ENCODE measurements around the gene PLA2G7.

The PLA2G7 gene

GRCh38 chr6:46758960-46759753, 24.0 kb upstream of the PLA2G7 start:
- no peak for ATAC-seq
- TF ChIP-seq BACH2 (CRISPR knock-in tag; IDR thresholded peaks at IDR 0.05; ENCODE audit: borderline replicate concordance) (no peak), RARB (CRISPR knock-in tag; IDR thresholded peaks at IDR 0.05) (no peak), CSRNP3 (CRISPR knock-in tag; IDR thresholded peaks at IDR 0.05) (no peak), TOX (CRISPR knock-in tag; IDR thresholded peaks at IDR 0.05; ENCODE audit: borderline replicate concordance) (no peak), CREB5 (CRISPR knock-in tag; IDR thresholded peaks at IDR 0.05; ENCODE audit: low read depth) (no peak), GLIS3 (CRISPR knock-in tag; IDR thresholded peaks at IDR 0.05) (no peak), ESRRG (CRISPR knock-in tag; IDR thresholded peaks at IDR 0.05) (no peak), PPARA (CRISPR knock-in tag; IDR thresholded peaks at IDR 0.05; ENCODE audit: borderline replicate concordance) (no peak), ZNF565 (CRISPR knock-in tag; conservative IDR thresholded peaks at IDR 0.05; ENCODE audit: low read depth) (no peak), PATZ1 (CRISPR knock-in tag; IDR thresholded peaks at IDR 0.05; ENCODE audit: borderline replicate concordance) (no peak), OSR1 (CRISPR knock-in tag; IDR thresholded peaks at IDR 0.05) (no peak), TCF4 (CRISPR knock-in tag; IDR thresholded peaks at IDR 0.05; ENCODE audit: borderline replicate concordance) (no peak)

GRCh38 chr6:46757214-46757596, 22.0 kb upstream of the PLA2G7 start:
- no peak for ATAC-seq
- TF ChIP-seq TCF4 (CRISPR knock-in tag; IDR thresholded peaks at IDR 0.05; ENCODE audit: borderline replicate concordance) (no peak), ZC3H10 (CRISPR knock-in tag; IDR thresholded peaks at IDR 0.05) (no peak), CSRNP3 (CRISPR knock-in tag; IDR thresholded peaks at IDR 0.05) (no peak), CREB5 (CRISPR knock-in tag; IDR thresholded peaks at IDR 0.05; ENCODE audit: low read depth) (no peak), BACH2 (CRISPR knock-in tag; IDR thresholded peaks at IDR 0.05; ENCODE audit: borderline replicate concordance) (no peak), ZNF8 (CRISPR knock-in tag; IDR thresholded peaks at IDR 0.05) (no peak), ISL1 (CRISPR knock-in tag; IDR thresholded peaks at IDR 0.05) (no peak), OSR1 (CRISPR knock-in tag; IDR thresholded peaks at IDR 0.05) (no peak), TOX (CRISPR knock-in tag; IDR thresholded peaks at IDR 0.05; ENCODE audit: borderline replicate concordance) (no peak), SNAI2 (CRISPR knock-in tag; IDR thresholded peaks at IDR 0.05) (no peak), ARNTL (CRISPR knock-in tag; IDR thresholded peaks at IDR 0.05; ENCODE audit: borderline replicate concordance, low read depth) (no peak), ESRRG (CRISPR knock-in tag; IDR thresholded peaks at IDR 0.05) (no peak), ZNF70 (CRISPR knock-in tag; IDR thresholded peaks at IDR 0.05) (no peak)

DNA sequence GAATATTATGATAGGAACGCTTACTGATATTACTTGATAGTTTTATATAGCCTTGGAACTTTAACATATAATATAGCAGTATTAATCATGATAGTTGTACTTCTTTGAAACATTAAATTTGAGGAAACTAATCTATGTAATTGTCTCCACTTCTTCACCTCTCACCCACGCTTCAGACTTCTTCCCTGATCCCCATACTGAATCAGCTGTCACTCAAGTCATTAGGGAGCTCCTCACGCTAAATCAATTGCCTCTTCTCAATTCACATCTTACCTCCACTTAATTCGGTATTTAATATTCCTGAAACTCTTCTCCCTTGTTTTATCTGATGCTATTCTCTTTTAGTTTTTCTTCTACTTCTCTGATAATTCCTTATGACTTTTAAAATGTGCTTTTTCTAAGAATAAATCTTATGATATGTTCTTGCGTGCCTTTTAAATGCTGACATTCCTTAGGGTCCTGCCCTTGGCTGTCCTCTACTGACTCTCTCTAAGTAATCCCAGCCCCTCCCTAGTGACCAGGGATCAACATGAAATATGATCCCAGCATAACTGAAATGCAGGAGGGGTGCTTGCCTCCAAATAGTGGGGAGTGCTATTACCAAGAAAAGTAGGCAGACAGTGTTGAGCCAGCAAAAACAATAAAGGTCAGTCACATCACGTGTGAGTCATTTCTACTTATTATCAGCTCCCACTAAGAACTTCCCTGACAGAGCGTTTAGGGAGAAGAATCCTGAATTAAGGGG, 21.5 kb upstream of the PLA2G7 start:
- ATAC-seq, result no peak
- TF ChIP-seq ARNTL (CRISPR knock-in tag; IDR thresholded peaks at IDR 0.05; ENCODE audit: borderline replicate concordance, low read depth) (no peak), OSR1 (CRISPR knock-in tag; IDR thresholded peaks at IDR 0.05) (no peak), BACH2 (CRISPR knock-in tag; IDR thresholded peaks at IDR 0.05; ENCODE audit: borderline replicate concordance) (no peak), PATZ1 (CRISPR knock-in tag; IDR thresholded peaks at IDR 0.05; ENCODE audit: borderline replicate concordance) (no peak), SNAI2 (CRISPR knock-in tag; IDR thresholded peaks at IDR 0.05) (no peak), ZNF70 (CRISPR knock-in tag; IDR thresholded peaks at IDR 0.05) (no peak), ESRRG (CRISPR knock-in tag; IDR thresholded peaks at IDR 0.05) (no peak), GLIS3 (CRISPR knock-in tag; IDR thresholded peaks at IDR 0.05) (no peak), POU6F1 (CRISPR knock-in tag; IDR thresholded peaks at IDR 0.05; ENCODE audit: borderline replicate concordance, low read depth) (no peak)
- TF ChIP-seq, protein P1, sequence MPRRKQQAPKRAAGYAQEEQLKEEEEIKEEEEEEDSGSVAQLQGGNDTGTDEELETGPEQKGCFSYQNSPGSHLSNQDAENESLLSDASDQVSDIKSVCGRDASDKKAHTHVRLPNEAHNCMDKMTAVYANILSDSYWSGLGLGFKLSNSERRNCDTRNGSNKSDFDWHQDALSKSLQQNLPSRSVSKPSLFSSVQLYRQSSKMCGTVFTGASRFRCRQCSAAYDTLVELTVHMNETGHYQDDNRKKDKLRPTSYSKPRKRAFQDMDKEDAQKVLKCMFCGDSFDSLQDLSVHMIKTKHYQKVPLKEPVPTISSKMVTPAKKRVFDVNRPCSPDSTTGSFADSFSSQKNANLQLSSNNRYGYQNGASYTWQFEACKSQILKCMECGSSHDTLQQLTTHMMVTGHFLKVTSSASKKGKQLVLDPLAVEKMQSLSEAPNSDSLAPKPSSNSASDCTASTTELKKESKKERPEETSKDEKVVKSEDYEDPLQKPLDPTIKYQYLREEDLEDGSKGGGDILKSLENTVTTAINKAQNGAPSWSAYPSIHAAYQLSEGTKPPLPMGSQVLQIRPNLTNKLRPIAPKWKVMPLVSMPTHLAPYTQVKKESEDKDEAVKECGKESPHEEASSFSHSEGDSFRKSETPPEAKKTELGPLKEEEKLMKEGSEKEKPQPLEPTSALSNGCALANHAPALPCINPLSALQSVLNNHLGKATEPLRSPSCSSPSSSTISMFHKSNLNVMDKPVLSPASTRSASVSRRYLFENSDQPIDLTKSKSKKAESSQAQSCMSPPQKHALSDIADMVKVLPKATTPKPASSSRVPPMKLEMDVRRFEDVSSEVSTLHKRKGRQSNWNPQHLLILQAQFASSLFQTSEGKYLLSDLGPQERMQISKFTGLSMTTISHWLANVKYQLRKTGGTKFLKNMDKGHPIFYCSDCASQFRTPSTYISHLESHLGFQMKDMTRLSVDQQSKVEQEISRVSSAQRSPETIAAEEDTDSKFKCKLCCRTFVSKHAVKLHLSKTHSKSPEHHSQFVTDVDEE (CRISPR knock-in tag; IDR thresholded peaks at IDR 0.05), result no peak
